CD4-positive, alpha-beta memory T cell (primary cell): Measurements from ENCODE around the gene ZNF786. TPM values are rescaled to one million over a fixed set of nuclear protein-coding genes. Genes with fewer than 3 reads are reported as not detected.

Source experiments
- polyA plus RNA-seq, 2 donors: library from polyadenylated mRNA; unstranded; fragments of 300-500 nt; fragmentation: Illumina TruSeq; gene quantifications; one replicate each; pipeline ENCODE4 v1.2.3, GENCODE V29; 2021
- total RNA-seq, 2 experiments: library from RNA; stranded (reverse); gene quantifications; one replicate each; pipeline ENCODE4 v1.2.3, GENCODE V29; 2021

The ZNF786 gene
- total and polyA plus RNA-seq, 4 experiments from 2014 or later, result 2.3 to 18.8 (median 16.3) TPM

Other genes with a start within 250 kb of the ZNF786 start
- gene EZH2, start 206.4 kb downstream of the ZNF786 start, total RNA-seq, result 10 to 100 TPM; 10.6 to 11.3 TPM
- gene EZH2, start 206.4 kb downstream of the ZNF786 start, polyA plus RNA-seq, result 1 to 10 TPM; 4.3 to 4.5 TPM
- gene PDIA4, start 62.2 kb downstream of the ZNF786 start, total RNA-seq, result 10 to 100 TPM; 82.8 to 87.1 TPM
- 100 to 1,000 TPM; 102 to 125 TPM for gene PDIA4, start 62.2 kb downstream of the ZNF786 start, polyA plus RNA-seq
- gene ZNF425, start 35.6 kb upstream of the ZNF786 start, total RNA-seq, result 1 to 10 TPM; 3.2 to 4.0 TPM
- 1 to 10 TPM in 1 of 2 donors, under 1 TPM in 1; 0.24 to 1.7 TPM for gene ZNF425, start 35.6 kb upstream of the ZNF786 start, polyA plus RNA-seq
- gene ZNF398, start 56.7 kb upstream of the ZNF786 start, total RNA-seq, result 10 to 100 TPM; 26.9 to 28.4 TPM
- gene ZNF398, start 56.7 kb upstream of the ZNF786 start, polyA plus RNA-seq, result 10 to 100 TPM in 1 of 2 donors, 1 to 10 TPM in 1; 7.5 to 13.9 TPM
- 10 to 100 TPM; 19.1 to 20.7 TPM for gene ZNF282, start 104.8 kb upstream of the ZNF786 start, total RNA-seq
- 1 to 10 TPM in 1 of 2 donors, under 1 TPM in 1; 0.13 to 1.8 TPM for gene ZNF282, start 104.8 kb upstream of the ZNF786 start, polyA plus RNA-seq
- 10 to 100 TPM; 21.5 to 24.0 TPM for gene ZNF212, start 148.9 kb upstream of the ZNF786 start, total RNA-seq
- gene ZNF212, start 148.9 kb upstream of the ZNF786 start, polyA plus RNA-seq, result 1 to 10 TPM; 4.5 to 9.3 TPM
- 10 to 100 TPM; 42.6 to 43.5 TPM for gene ZNF783, start 171.5 kb upstream of the ZNF786 start, total RNA-seq
- gene ZNF783, start 171.5 kb upstream of the ZNF786 start, polyA plus RNA-seq, result 1 to 10 TPM; 2.7 to 8.0 TPM